ENCODE measurements around the gene ZNF787. TPM values are rescaled to one million over a fixed set of nuclear protein-coding genes. Genes with fewer than 3 reads are reported as not detected.
A peak's percentile ranks its signal among the peaks of the same experiment; 100 is the strongest.

Gene ZNF787
- total RNA-seq, 1 experiment from 2014 or later = 132 TPM

DNA sequence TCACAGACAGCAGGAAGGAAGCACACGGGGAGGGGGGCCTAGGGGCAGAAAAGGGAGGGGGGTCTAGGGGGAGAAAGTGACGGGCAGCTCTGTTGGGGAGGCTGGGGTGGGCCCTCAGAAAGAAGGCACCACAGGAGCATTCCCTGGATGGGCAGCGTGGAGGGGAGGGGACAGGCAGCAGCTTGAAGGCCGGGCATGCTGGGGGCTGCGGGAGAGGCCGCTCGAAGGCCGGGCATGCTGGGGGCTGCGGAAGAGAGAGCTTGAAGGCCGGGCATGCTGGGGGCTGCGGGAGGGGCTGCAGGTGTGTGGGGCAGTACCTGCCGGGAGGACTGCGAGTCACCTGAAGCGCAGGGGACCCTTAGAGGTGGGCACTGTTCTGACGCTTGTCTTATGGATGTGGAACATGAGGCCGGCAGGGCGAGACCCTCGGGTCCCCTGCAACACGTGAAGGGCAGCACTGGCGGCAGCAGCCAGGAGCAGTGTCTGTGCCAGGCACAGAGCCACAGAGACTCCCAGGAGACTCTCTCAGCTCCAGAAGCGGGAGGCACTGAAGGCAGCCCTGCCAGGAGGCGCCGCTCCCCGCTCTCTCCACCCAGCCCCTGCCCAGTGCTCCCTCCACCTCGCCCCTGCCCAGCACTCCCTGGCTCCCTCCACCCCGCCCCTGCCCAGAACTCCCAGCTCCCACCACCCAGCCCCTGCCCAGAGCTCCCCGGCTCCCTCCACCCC is 13.3 kb downstream of the ZNF787 start:
- CTCF ChIA-PET = interaction anchor here (0.6 to 0.7 kb wide), 3 partner anchors 27 to 82 kb away, joined by 3 to 4 read pairs (median 3); no protein-coding TSS in a partner anchor
- no peak for DNase-seq (ENCODE audit: low read depth, low spot score)

GRCh38 chr19:56106993-56107392 is 14.1 kb downstream of the ZNF787 start:
- CTCF ChIA-PET = no interaction called here
- H3K27ac ChIP-seq (ENCODE audit: low read length) = peak overlapping the region; percentile 97

More for the DNA sequence above, 13.3 kb downstream of the ZNF787 start:
- in situ Hi-C loops (cut with HindIII; ENCODE audit: low pct_unique_long_range_greater_than_20kb, low sequenced_read_pairs) = no loop called here
- intact Hi-C loops (cut with micrococcal nuclease; ENCODE audit: unreplicated experiment) = no loop called here
- H3K36me3 ChIP-seq (ENCODE audit: control insufficient read depth, insufficient read depth, low read length) = no peaks in the 10 kb centered on the region; the same call in 1 of the 2 replicates
- 0 out of 2 replicates have a peak, but pooled peaks have one; percentile 8 for ATAC-seq
- POLR2A ChIA-PET = interaction anchor here (0.6 to 0.7 kb wide), 4 partner anchors 12 to 86 kb away, joined by 3 to 7 read pairs (median 4); no protein-coding TSS in a partner anchor
- H3K4me1 ChIP-seq (ENCODE audit: control insufficient read depth, insufficient read depth, low read length) = peaks cover 81% of the 10 kb centered on the region
- H3K27me3 ChIP-seq (ENCODE audit: control insufficient read depth, insufficient read depth, low read length) = no peaks in the 10 kb centered on the region
- H3K27ac ChIP-seq (ENCODE audit: low read length) = peak overlapping the region; percentile 97
- BruUV-seq (replicated peaks) = no TSS peak
- H3K9me3 ChIP-seq (ENCODE audit: control insufficient read depth, insufficient read depth, low read depth, low read length) = no peaks in the 10 kb centered on the region
- TF ChIP-seq POLR2AphosphoS5 (IDR thresholded peaks at IDR 0.05; ENCODE audit: low read depth, low read length) (no peak), SIN3A (IDR thresholded peaks at IDR 0.05; ENCODE audit: borderline replicate concordance, insufficient read depth, low read depth, low read length) (no peak), TCF7L2 (IDR thresholded peaks at IDR 0.05; ENCODE audit: low read depth, low read length) (no peak)
- TF ChIP-seq, protein P1, sequence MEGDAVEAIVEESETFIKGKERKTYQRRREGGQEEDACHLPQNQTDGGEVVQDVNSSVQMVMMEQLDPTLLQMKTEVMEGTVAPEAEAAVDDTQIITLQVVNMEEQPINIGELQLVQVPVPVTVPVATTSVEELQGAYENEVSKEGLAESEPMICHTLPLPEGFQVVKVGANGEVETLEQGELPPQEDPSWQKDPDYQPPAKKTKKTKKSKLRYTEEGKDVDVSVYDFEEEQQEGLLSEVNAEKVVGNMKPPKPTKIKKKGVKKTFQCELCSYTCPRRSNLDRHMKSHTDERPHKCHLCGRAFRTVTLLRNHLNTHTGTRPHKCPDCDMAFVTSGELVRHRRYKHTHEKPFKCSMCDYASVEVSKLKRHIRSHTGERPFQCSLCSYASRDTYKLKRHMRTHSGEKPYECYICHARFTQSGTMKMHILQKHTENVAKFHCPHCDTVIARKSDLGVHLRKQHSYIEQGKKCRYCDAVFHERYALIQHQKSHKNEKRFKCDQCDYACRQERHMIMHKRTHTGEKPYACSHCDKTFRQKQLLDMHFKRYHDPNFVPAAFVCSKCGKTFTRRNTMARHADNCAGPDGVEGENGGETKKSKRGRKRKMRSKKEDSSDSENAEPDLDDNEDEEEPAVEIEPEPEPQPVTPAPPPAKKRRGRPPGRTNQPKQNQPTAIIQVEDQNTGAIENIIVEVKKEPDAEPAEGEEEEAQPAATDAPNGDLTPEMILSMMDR (IDR thresholded peaks at IDR 0.05) = no peak
- TF ChIP-seq, protein P2, sequence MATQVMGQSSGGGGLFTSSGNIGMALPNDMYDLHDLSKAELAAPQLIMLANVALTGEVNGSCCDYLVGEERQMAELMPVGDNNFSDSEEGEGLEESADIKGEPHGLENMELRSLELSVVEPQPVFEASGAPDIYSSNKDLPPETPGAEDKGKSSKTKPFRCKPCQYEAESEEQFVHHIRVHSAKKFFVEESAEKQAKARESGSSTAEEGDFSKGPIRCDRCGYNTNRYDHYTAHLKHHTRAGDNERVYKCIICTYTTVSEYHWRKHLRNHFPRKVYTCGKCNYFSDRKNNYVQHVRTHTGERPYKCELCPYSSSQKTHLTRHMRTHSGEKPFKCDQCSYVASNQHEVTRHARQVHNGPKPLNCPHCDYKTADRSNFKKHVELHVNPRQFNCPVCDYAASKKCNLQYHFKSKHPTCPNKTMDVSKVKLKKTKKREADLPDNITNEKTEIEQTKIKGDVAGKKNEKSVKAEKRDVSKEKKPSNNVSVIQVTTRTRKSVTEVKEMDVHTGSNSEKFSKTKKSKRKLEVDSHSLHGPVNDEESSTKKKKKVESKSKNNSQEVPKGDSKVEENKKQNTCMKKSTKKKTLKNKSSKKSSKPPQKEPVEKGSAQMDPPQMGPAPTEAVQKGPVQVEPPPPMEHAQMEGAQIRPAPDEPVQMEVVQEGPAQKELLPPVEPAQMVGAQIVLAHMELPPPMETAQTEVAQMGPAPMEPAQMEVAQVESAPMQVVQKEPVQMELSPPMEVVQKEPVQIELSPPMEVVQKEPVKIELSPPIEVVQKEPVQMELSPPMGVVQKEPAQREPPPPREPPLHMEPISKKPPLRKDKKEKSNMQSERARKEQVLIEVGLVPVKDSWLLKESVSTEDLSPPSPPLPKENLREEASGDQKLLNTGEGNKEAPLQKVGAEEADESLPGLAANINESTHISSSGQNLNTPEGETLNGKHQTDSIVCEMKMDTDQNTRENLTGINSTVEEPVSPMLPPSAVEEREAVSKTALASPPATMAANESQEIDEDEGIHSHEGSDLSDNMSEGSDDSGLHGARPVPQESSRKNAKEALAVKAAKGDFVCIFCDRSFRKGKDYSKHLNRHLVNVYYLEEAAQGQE (IDR thresholded peaks at IDR 0.05; ENCODE audit: insufficient read depth in 1 of 2, low read depth in 2 of 2, low read length in 1 of 2) = no peak
- no peak overlapping the region; a peak in 1 of 4 replicates for H3K4me3 ChIP-seq (ENCODE audit: low read depth in 2 of 2, low read length in 2 of 2)

More at GRCh38 chr19:56106993-56107392, 14.1 kb downstream of the ZNF787 start:
- Histone ChIP-seq H3K27me3 (ENCODE audit: control insufficient read depth, insufficient read depth, low read length) (no peaks in the 10 kb centered on the region), H3K36me3 (ENCODE audit: control insufficient read depth, insufficient read depth, low read length) (no peaks in the 10 kb centered on the region; the same call in 1 of the 2 replicates), H3K9me3 (ENCODE audit: control insufficient read depth, insufficient read depth, low read depth, low read length) (no peaks in the 10 kb centered on the region), H3K4me1 (ENCODE audit: control insufficient read depth, insufficient read depth, low read length) (peaks cover 78% of the 10 kb centered on the region), H3K4me3 (ENCODE audit: low read depth in 2 of 2, low read length in 2 of 2) (peak overlapping the region in 1 of 2 experiments; percentile 41; a peak in 3 of 4 replicates)
- POLR2A ChIA-PET = interaction anchor here (0.7 kb wide), 1 partner anchor 33 kb away, joined by 4 read pairs; no protein-coding TSS in a partner anchor
- no peak for ATAC-seq
- no peak for DNase-seq (ENCODE audit: low read depth, low spot score)
- BruUV-seq (replicated peaks) = no TSS peak
- intact Hi-C loops (cut with micrococcal nuclease; ENCODE audit: unreplicated experiment) (no loop called here), in situ Hi-C loops (cut with HindIII; ENCODE audit: low pct_unique_long_range_greater_than_20kb, low sequenced_read_pairs) (no loop called here)
- TF ChIP-seq, protein P2 (IDR thresholded peaks at IDR 0.05; ENCODE audit: insufficient read depth in 1 of 2, low read depth in 2 of 2, low read length in 1 of 2) = 0 out of 4 replicates have a peak, but pooled peaks of 1 of the 2 experiments have one; percentile 28
- TF ChIP-seq SIN3A (IDR thresholded peaks at IDR 0.05; ENCODE audit: borderline replicate concordance, insufficient read depth, low read depth, low read length) (no peak), TCF7L2 (IDR thresholded peaks at IDR 0.05; ENCODE audit: low read depth, low read length) (no peak)

Measured in Panc1 (cell line).